HUES64 (cell line): Measurements from ENCODE around the gene ELAVL1.

Experiments
- H3K27ac ChIP-seq: 2 replicates; pipeline ENCODE4 v1.7.0; 2013; ENCODE audit warnings: low read depth, low read length, inconsistent platforms
- H3K27me3 ChIP-seq: 2 replicates; pipeline ENCODE4 v1.6.1; 2013; ENCODE audit warnings: mild to moderate bottlenecking, low read length; ENCODE audit not compliant: insufficient read depth
- H3K36me3 ChIP-seq: 2 replicates; pipeline ENCODE4 v1.6.1; 2013; ENCODE audit warnings: mild to moderate bottlenecking, low read length; ENCODE audit not compliant: insufficient read depth
- H3K4me1 ChIP-seq: 2 replicates; pipeline ENCODE4 v1.6.1; 2013; ENCODE audit warnings: mild to moderate bottlenecking, low read length, moderate library complexity; ENCODE audit not compliant: insufficient read depth
- H3K4me3 ChIP-seq: 2 replicates; pipeline ENCODE4 v1.5.1; 2013; ENCODE audit warnings: mild to moderate bottlenecking, low read length, moderate library complexity
- H3K9ac ChIP-seq: 2 replicates; pipeline ENCODE4 v1.6.1; 2013; ENCODE audit warnings: mild to moderate bottlenecking, low read depth, low read length
- H3K9me3 ChIP-seq: 2 replicates; pipeline ENCODE4 v1.6.1; 2013; ENCODE audit warnings: low read depth, low read length; ENCODE audit not compliant: insufficient read depth
- WGBS: fragments of 150-250, 120-280 bp; methylation state at CpG from one replicate; pipeline ENCODE4 v1.1.7; 2013; ENCODE audit warnings: missing lambda C conversion rate; 5-methylcytosine and 5-hydroxymethylcytosine counted together

Gene ELAVL1

GRCh38 chr19:7912697-7913564, 92.5 kb downstream of the ELAVL1 start:
- peaks cover 29% of the 10 kb centered on the region for H3K36me3 ChIP-seq
- H3K4me3 ChIP-seq = no peak overlapping the region
- no peaks in the 10 kb centered on the region for H3K9me3 ChIP-seq
- no peaks in the 10 kb centered on the region for H3K4me1 ChIP-seq
- WGBS = 95% methylated on average over 39 of the region's 39 CpGs
- H3K9ac ChIP-seq = no peak overlapping the region
- no peak overlapping the region for H3K27ac ChIP-seq
- peaks cover 36% of the 10 kb centered on the region for H3K27me3 ChIP-seq

GRCh38 chr19:7912144-7912696, 93.2 kb downstream of the ELAVL1 start:
- WGBS = 93% methylated on average over 31 of the region's 31 CpGs
- Histone ChIP-seq H3K9ac (no peak overlapping the region), H3K4me3 (no peak overlapping the region), H3K27me3 (peaks cover 29% of the 10 kb centered on the region), H3K36me3 (peaks cover 29% of the 10 kb centered on the region), H3K9me3 (no peaks in the 10 kb centered on the region), H3K4me1 (no peaks in the 10 kb centered on the region), H3K27ac (no peak overlapping the region)

- H3K36me3 ChIP-seq = peaks cover 29% of the 10 kb centered on the region
- no peaks in the 10 kb centered on the region for H3K4me1 ChIP-seq
- 93% methylated on average over 18 of the region's 18 CpGs for WGBS
- H3K4me3 ChIP-seq = no peak overlapping the region
- no peak overlapping the region for H3K27ac ChIP-seq
- peaks cover 23% of the 10 kb centered on the region for H3K27me3 ChIP-seq
- H3K9ac ChIP-seq = no peak overlapping the region
- H3K9me3 ChIP-seq = no peaks in the 10 kb centered on the region
Observed at GRCh38 chr19:7911508-7912143, 93.8 kb downstream of the ELAVL1 start.

GRCh38 chr19:7910321-7911161, 94.9 kb downstream of the ELAVL1 start:
- Histone ChIP-seq H3K27ac (no peak overlapping the region), H3K9me3 (no peaks in the 10 kb centered on the region), H3K36me3 (peaks cover 35% of the 10 kb centered on the region), H3K4me1 (no peaks in the 10 kb centered on the region), H3K9ac (no peak overlapping the region), H3K27me3 (peaks cover 12% of the 10 kb centered on the region), H3K4me3 (no peak overlapping the region)
- WGBS = 96% methylated on average over 54 of the region's 54 CpGs

GRCh38 chr19:7909471-7910067, 95.9 kb downstream of the ELAVL1 start:
- no peak overlapping the region for H3K9ac ChIP-seq
- 97% methylated on average over 21 of the region's 21 CpGs for WGBS

GRCh38 chr19:7908742-7909461, 96.5 kb downstream of the ELAVL1 start:
- H3K9ac ChIP-seq = no peak overlapping the region

More at GRCh38 chr19:7909471-7910067, 95.9 kb downstream of the ELAVL1 start:
- Histone ChIP-seq H3K9me3 (no peaks in the 10 kb centered on the region), H3K27me3 (peaks cover 3% of the 10 kb centered on the region), H3K4me1 (no peaks in the 10 kb centered on the region), H3K4me3 (no peak overlapping the region), H3K36me3 (peaks cover 35% of the 10 kb centered on the region), H3K27ac (no peak overlapping the region)

More at GRCh38 chr19:7908742-7909461, 96.5 kb downstream of the ELAVL1 start:
- Histone ChIP-seq H3K4me3 (no peak overlapping the region), H3K27ac (no peak overlapping the region), H3K4me1 (no peaks in the 10 kb centered on the region), H3K9me3 (no peaks in the 10 kb centered on the region), H3K27me3 (no peaks in the 10 kb centered on the region), H3K36me3 (peaks cover 35% of the 10 kb centered on the region)
- 89% methylated on average over 19 of the region's 19 CpGs for WGBS
